ENCODE data around the gene SMYD1. TPM values are rescaled to one million over a fixed set of nuclear protein-coding genes. Genes with fewer than 3 reads are reported as not detected.

The SMYD1 gene
- total RNA-seq, 2 experiments from 2014 or later: not detected

- H3K27me3 Mint-ChIP-seq: no peaks in the 10 kb centered on the region
- no peak for DNase-seq
- ATAC-seq: no peak
- no peak overlapping the region for H3K27ac Mint-ChIP-seq
- H3K4me1 Mint-ChIP-seq: peaks cover 15% of the 10 kb centered on the region
- CTCF ChIA-PET: interaction anchor here (0.9 to 3.6 kb wide), 15 partner anchors 10 to 608 kb away, joined by 3 to 108 read pairs (median 5); partner anchors contain the start of gene THNSL2
- no peak overlapping the region for H3K4me3 Mint-ChIP-seq
- H3K9me3 Mint-ChIP-seq (ENCODE audit: low read depth): no peaks in the 10 kb centered on the region
- H3K36me3 Mint-ChIP-seq: no peaks in the 10 kb centered on the region
These were observed 6.3 kb upstream of the SMYD1 start for GRCh38 chr2:88061295-88061694.

GRCh38 chr2:88066543-88066942, 1.1 kb upstream of the SMYD1 start:
- H3K36me3 Mint-ChIP-seq: no peaks in the 10 kb centered on the region
- CTCF ChIA-PET: no interaction called here
- H3K27me3 Mint-ChIP-seq: peaks cover 3% of the 10 kb centered on the region

GRCh38 chr2:88067189-88067588, 436 bp upstream of the SMYD1 start:
- no peak for ATAC-seq
- H3K4me3 Mint-ChIP-seq: no peak overlapping the region
- H3K27ac Mint-ChIP-seq: no peak overlapping the region
- peaks cover 3% of the 10 kb centered on the region for H3K27me3 Mint-ChIP-seq
- CTCF ChIA-PET: no interaction called here
- H3K36me3 Mint-ChIP-seq: no peaks in the 10 kb centered on the region
- no peak for DNase-seq
- no peaks in the 10 kb centered on the region for H3K4me1 Mint-ChIP-seq
- no peaks in the 10 kb centered on the region for H3K9me3 Mint-ChIP-seq (ENCODE audit: low read depth)

More at GRCh38 chr2:88066543-88066942, 1.1 kb upstream of the SMYD1 start:
- H3K27ac Mint-ChIP-seq: no peak overlapping the region
- no peak overlapping the region for H3K4me3 Mint-ChIP-seq
- no peaks in the 10 kb centered on the region for H3K9me3 Mint-ChIP-seq (ENCODE audit: low read depth)
- ATAC-seq (no peak), DNase-seq (no peak)
- no peaks in the 10 kb centered on the region for H3K4me1 Mint-ChIP-seq

GRCh38 chr2:88068044-88068443, 419 bp downstream of the SMYD1 start:
- H3K9me3 Mint-ChIP-seq (ENCODE audit: low read depth): no peaks in the 10 kb centered on the region
- CTCF ChIA-PET: interaction anchor here (2.7 kb wide), 1 partner anchor 93 kb away, joined by 7 read pairs; no protein-coding TSS in a partner anchor
- no peak overlapping the region for H3K27ac Mint-ChIP-seq
- ATAC-seq: no peak
- DNase-seq: no peak
- H3K27me3 Mint-ChIP-seq: peaks cover 4% of the 10 kb centered on the region
- no peak overlapping the region for H3K4me3 Mint-ChIP-seq
- H3K36me3 Mint-ChIP-seq: no peaks in the 10 kb centered on the region
- H3K4me1 Mint-ChIP-seq: no peaks in the 10 kb centered on the region

GRCh38 chr2:88069117-88069516, 1.5 kb downstream of the SMYD1 start:
- peaks cover 5% of the 10 kb centered on the region for H3K27me3 Mint-ChIP-seq
- H3K4me1 Mint-ChIP-seq: no peaks in the 10 kb centered on the region

GRCh38 chr2:88070055-88070454, 2.4 kb downstream of the SMYD1 start:
- ATAC-seq (no peak), DNase-seq (no peak)
- no peaks in the 10 kb centered on the region for H3K4me1 Mint-ChIP-seq
- peaks cover 11% of the 10 kb centered on the region for H3K27me3 Mint-ChIP-seq
- CTCF ChIA-PET: interaction anchor here (2.7 kb wide), 1 partner anchor 91 kb away, joined by 7 read pairs; no protein-coding TSS in a partner anchor
- no peak overlapping the region for H3K27ac Mint-ChIP-seq
- no peaks in the 10 kb centered on the region for H3K36me3 Mint-ChIP-seq
- no peak overlapping the region for H3K4me3 Mint-ChIP-seq
- no peaks in the 10 kb centered on the region for H3K9me3 Mint-ChIP-seq (ENCODE audit: low read depth)

More at GRCh38 chr2:88069117-88069516, 1.5 kb downstream of the SMYD1 start:
- H3K27ac Mint-ChIP-seq: no peak overlapping the region
- H3K9me3 Mint-ChIP-seq (ENCODE audit: low read depth): no peaks in the 10 kb centered on the region
- ATAC-seq: no peak
- H3K4me3 Mint-ChIP-seq: no peak overlapping the region
- CTCF ChIA-PET: interaction anchor here (1.1 to 2.7 kb wide), 2 partner anchors 9 to 92 kb away, joined by 4 to 7 read pairs; no protein-coding TSS in a partner anchor
- no peak for DNase-seq
- no peaks in the 10 kb centered on the region for H3K36me3 Mint-ChIP-seq

- no peaks in the 10 kb centered on the region for H3K4me1 Mint-ChIP-seq
- ATAC-seq: no peak
- no peaks in the 10 kb centered on the region for H3K9me3 Mint-ChIP-seq (ENCODE audit: low read depth)
- no peak overlapping the region for H3K4me3 Mint-ChIP-seq
- peaks cover 11% of the 10 kb centered on the region for H3K27me3 Mint-ChIP-seq
- H3K27ac Mint-ChIP-seq: no peak overlapping the region
- no peaks in the 10 kb centered on the region for H3K36me3 Mint-ChIP-seq
- no peak for DNase-seq
- CTCF ChIA-PET: interaction anchor here (1.6 kb wide), 1 partner anchor 11 kb away, joined by 6 read pairs; no protein-coding TSS in a partner anchor
These were observed 3.7 kb downstream of the SMYD1 start for GRCh38 chr2:88071365-88071764.

- Mint-ChIP-seq H3K27ac (no peak overlapping the region), H3K9me3 (ENCODE audit: low read depth) (no peaks in the 10 kb centered on the region), H3K27me3 (peaks cover 11% of the 10 kb centered on the region), H3K4me3 (no peak overlapping the region), H3K36me3 (no peaks in the 10 kb centered on the region), H3K4me1 (no peaks in the 10 kb centered on the region)
- no peak for DNase-seq
- no peak for ATAC-seq
- CTCF ChIA-PET: no interaction called here
These were observed 6.5 kb downstream of the SMYD1 start for GRCh38 chr2:88074150-88074549.

GRCh38 chr2:88074854-88075292, 7.2 kb downstream of the SMYD1 start:
- CTCF ChIA-PET: no interaction called here
- Mint-ChIP-seq H3K27me3 (peaks cover 11% of the 10 kb centered on the region), H3K4me1 (no peaks in the 10 kb centered on the region), H3K27ac (no peak overlapping the region), H3K4me3 (no peak overlapping the region), H3K36me3 (no peaks in the 10 kb centered on the region), H3K9me3 (ENCODE audit: low read depth) (no peaks in the 10 kb centered on the region)
- DNase-seq (no peak), ATAC-seq (no peak)

- Mint-ChIP-seq H3K4me1 (no peaks in the 10 kb centered on the region), H3K27ac (no peak overlapping the region), H3K27me3 (peaks cover 9% of the 10 kb centered on the region), H3K4me3 (no peak overlapping the region), H3K9me3 (ENCODE audit: low read depth) (no peaks in the 10 kb centered on the region), H3K36me3 (no peaks in the 10 kb centered on the region)
- CTCF ChIA-PET: interaction anchor here (1.4 kb wide), 1 partner anchor 83 kb away, joined by 4 read pairs; no protein-coding TSS in a partner anchor
- DNase-seq: no peak
- ATAC-seq: no peak
These were observed 9.5 kb downstream of the SMYD1 start for GRCh38 chr2:88077080-88077479.

GRCh38 chr2:88078643-88079172, 11.1 kb downstream of the SMYD1 start:
- no peaks in the 10 kb centered on the region for H3K9me3 Mint-ChIP-seq (ENCODE audit: low read depth)
- H3K27ac Mint-ChIP-seq: no peak overlapping the region

GRCh38 chr2:88080545-88080944, 12.9 kb downstream of the SMYD1 start:
- no peak for ATAC-seq
- no peaks in the 10 kb centered on the region for H3K4me1 Mint-ChIP-seq
- no peaks in the 10 kb centered on the region for H3K36me3 Mint-ChIP-seq
- no peak overlapping the region for H3K27ac Mint-ChIP-seq
- no peak overlapping the region for H3K4me3 Mint-ChIP-seq
- DNase-seq: no peak
- CTCF ChIA-PET: no interaction called here
- no peaks in the 10 kb centered on the region for H3K9me3 Mint-ChIP-seq (ENCODE audit: low read depth)
- H3K27me3 Mint-ChIP-seq: no peaks in the 10 kb centered on the region

More at GRCh38 chr2:88078643-88079172, 11.1 kb downstream of the SMYD1 start:
- H3K4me1 Mint-ChIP-seq: no peaks in the 10 kb centered on the region
- CTCF ChIA-PET: interaction anchor here (1.0 kb wide), 1 partner anchor 18 kb away, joined by 4 read pairs; no protein-coding TSS in a partner anchor
- no peak overlapping the region for H3K4me3 Mint-ChIP-seq
- no peak for DNase-seq
- no peak for ATAC-seq
- peaks cover 6% of the 10 kb centered on the region for H3K27me3 Mint-ChIP-seq
- no peaks in the 10 kb centered on the region for H3K36me3 Mint-ChIP-seq

GRCh38 chr2:88081924-88082608, 14.4 kb downstream of the SMYD1 start:
- no peaks in the 10 kb centered on the region for H3K9me3 Mint-ChIP-seq (ENCODE audit: low read depth)
- no peak overlapping the region for H3K4me3 Mint-ChIP-seq
- no peaks in the 10 kb centered on the region for H3K4me1 Mint-ChIP-seq
- CTCF ChIA-PET: no interaction called here
- no peak for ATAC-seq
- no peak for DNase-seq
- no peak overlapping the region for H3K27ac Mint-ChIP-seq
- H3K36me3 Mint-ChIP-seq: no peaks in the 10 kb centered on the region
- H3K27me3 Mint-ChIP-seq: no peaks in the 10 kb centered on the region

- Mint-ChIP-seq H3K4me3 (no peak overlapping the region), H3K27me3 (no peaks in the 10 kb centered on the region)
These were observed 15.2 kb downstream of the SMYD1 start for GRCh38 chr2:88082781-88083180.

More at GRCh38 chr2:88082781-88083180, 15.2 kb downstream of the SMYD1 start:
- no peak overlapping the region for H3K27ac Mint-ChIP-seq
- DNase-seq (no peak), ATAC-seq (no peak)
- no peaks in the 10 kb centered on the region for H3K9me3 Mint-ChIP-seq (ENCODE audit: low read depth)
- no peaks in the 10 kb centered on the region for H3K36me3 Mint-ChIP-seq
- no peaks in the 10 kb centered on the region for H3K4me1 Mint-ChIP-seq
- CTCF ChIA-PET: no interaction called here

Data from activated CD8-positive, alpha-beta memory T cell treated with anti-CD3 and anti-CD28 coated beads, Interleukin-2, amount 10 ng/mL, durations not matched to agents 7 days and 5 days (primary cell).